ENCODE data around the gene FMC1. TPM values are rescaled to one million over a fixed set of nuclear protein-coding genes. Genes with fewer than 3 reads are reported as not detected.

Gene FMC1
- total RNA-seq (3.4 TPM), polyA plus RNA-seq (10 to 100 TPM; 42.2 to 56.8 (median 56.4) TPM)

- Histone ChIP-seq H3K27me3 (ENCODE audit: control insufficient read depth, insufficient read depth, low read length) (no peaks in the 10 kb centered on the region), H3K36me3 (ENCODE audit: control insufficient read depth, insufficient read depth, low read length) (no peaks in the 10 kb centered on the region), H3K4me3 (ENCODE audit: low read depth, low read length) (peak within 1 kb of the TSS; percentile 94), H3K9me3 (ENCODE audit: control insufficient read depth in 2 of 2, low read length in 2 of 2) (no peaks in the 10 kb centered on the region), H3K27ac (ENCODE audit: insufficient read depth, low read length, poor library complexity, severe bottlenecking) (peak within 1 kb of the TSS; percentile 99), H3K4me1 (ENCODE audit: control insufficient read depth, insufficient read depth, low read length, poor library complexity, severe bottlenecking) (peaks cover 11% of the 10 kb centered on the region)
- Mint-ChIP-seq H3K4me1 (peaks cover 26 to 45% (median 36%) of the 10 kb centered on the region in 4 donors), H3K36me3 (peaks cover 13% of the 10 kb centered on the region), H3K27me3 (peaks cover 17% of the 10 kb centered on the region), H3K27ac (peak within 1 kb of the TSS; percentile 100), H3K4me3 (peak within 1 kb of the TSS; percentile 91 to 97 (median 96)), H3K9me3 (peaks cover 0 to 10% (median 2%) of the 10 kb centered on the region in 7 donors)
- ATAC-seq (ENCODE audit: low read depth in 2 of 2) (peak; percentile 57 to 58), DNase-seq (peak; percentile 76 to 95 (median 87))
Measured at GRCh38 chr7:139341058-139341775, at the start of gene FMC1. FMC1 (plus strand) TSS chr7:139341337; CDS start chr7:139341385, 48 bp downstream.

- Mint-ChIP-seq H3K27ac (peak overlapping the region in 2 of 3 donors; percentile 4 to 8), H3K9me3 (no peaks in the 10 kb centered on the region), H3K27me3 (no peaks in the 10 kb centered on the region), H3K36me3 (peaks cover 26% of the 10 kb centered on the region), H3K4me1 (peaks cover 0 to 6% (median 2%) of the 10 kb centered on the region in 4 donors), H3K4me3 (no peak overlapping the region)
- no peaks in the 10 kb centered on the region for H3K27me3 ChIP-seq (ENCODE audit: control insufficient read depth, insufficient read depth, low read length)
- DNase-seq (no peak), ATAC-seq (ENCODE audit: low read depth in 2 of 2) (no peak)
- no peak overlapping the region for H3K4me3 ChIP-seq (ENCODE audit: low read depth, low read length)
- H3K4me1 ChIP-seq (ENCODE audit: control insufficient read depth, insufficient read depth, low read length, poor library complexity, severe bottlenecking): no peaks in the 10 kb centered on the region
- H3K27ac ChIP-seq (ENCODE audit: insufficient read depth, low read length, poor library complexity, severe bottlenecking): no peak overlapping the region
- peaks cover 3% of the 10 kb centered on the region for H3K36me3 ChIP-seq (ENCODE audit: control insufficient read depth, insufficient read depth, low read length)
- no peaks in the 10 kb centered on the region for H3K9me3 ChIP-seq (ENCODE audit: control insufficient read depth in 2 of 2, low read length in 2 of 2)
Measured at GRCh38 chr7:139292821-139293220, 48.3 kb upstream of the FMC1 start.

GRCh38 chr7:139293534-139293933 is 47.6 kb upstream of the FMC1 start:
- Histone ChIP-seq H3K36me3 (ENCODE audit: control insufficient read depth, insufficient read depth, low read length) (peaks cover 10% of the 10 kb centered on the region), H3K4me1 (ENCODE audit: control insufficient read depth, insufficient read depth, low read length, poor library complexity, severe bottlenecking) (no peaks in the 10 kb centered on the region), H3K27ac (ENCODE audit: insufficient read depth, low read length, poor library complexity, severe bottlenecking) (no peak overlapping the region), H3K9me3 (ENCODE audit: control insufficient read depth in 2 of 2, low read length in 2 of 2) (no peaks in the 10 kb centered on the region), H3K4me3 (ENCODE audit: low read depth, low read length) (no peak overlapping the region), H3K27me3 (ENCODE audit: control insufficient read depth, insufficient read depth, low read length) (no peaks in the 10 kb centered on the region)
- Mint-ChIP-seq H3K36me3 (peaks cover 21% of the 10 kb centered on the region), H3K27me3 (no peaks in the 10 kb centered on the region), H3K4me1 (peaks cover 0 to 5% (median 2%) of the 10 kb centered on the region in 4 donors), H3K27ac (no peak overlapping the region), H3K4me3 (no peak overlapping the region), H3K9me3 (no peaks in the 10 kb centered on the region)
- DNase-seq (no peak), ATAC-seq (ENCODE audit: low read depth in 2 of 2) (no peak)

GRCh38 chr7:139294241-139294640 is 46.9 kb upstream of the FMC1 start:
- H3K27ac ChIP-seq (ENCODE audit: insufficient read depth, low read length, poor library complexity, severe bottlenecking): no peak overlapping the region
- peaks cover 11% of the 10 kb centered on the region for H3K36me3 ChIP-seq (ENCODE audit: control insufficient read depth, insufficient read depth, low read length)
- peaks cover 21% of the 10 kb centered on the region for H3K36me3 Mint-ChIP-seq
- H3K27me3 Mint-ChIP-seq: no peaks in the 10 kb centered on the region
- peak overlapping the region in 1 of 3 donors; percentile 1 for H3K27ac Mint-ChIP-seq
- peaks cover 0 to 5% (median 2%) of the 10 kb centered on the region in 4 donors for H3K4me1 Mint-ChIP-seq
- DNase-seq: no peak
- H3K9me3 ChIP-seq (ENCODE audit: control insufficient read depth in 2 of 2, low read length in 2 of 2): no peaks in the 10 kb centered on the region
- no peak overlapping the region for H3K4me3 ChIP-seq (ENCODE audit: low read depth, low read length)
- H3K4me1 ChIP-seq (ENCODE audit: control insufficient read depth, insufficient read depth, low read length, poor library complexity, severe bottlenecking): no peaks in the 10 kb centered on the region
- no peaks in the 10 kb centered on the region for H3K9me3 Mint-ChIP-seq
- H3K27me3 ChIP-seq (ENCODE audit: control insufficient read depth, insufficient read depth, low read length): no peaks in the 10 kb centered on the region
- ATAC-seq (ENCODE audit: low read depth in 2 of 2): no peak
- H3K4me3 Mint-ChIP-seq: no peak overlapping the region

DNA sequence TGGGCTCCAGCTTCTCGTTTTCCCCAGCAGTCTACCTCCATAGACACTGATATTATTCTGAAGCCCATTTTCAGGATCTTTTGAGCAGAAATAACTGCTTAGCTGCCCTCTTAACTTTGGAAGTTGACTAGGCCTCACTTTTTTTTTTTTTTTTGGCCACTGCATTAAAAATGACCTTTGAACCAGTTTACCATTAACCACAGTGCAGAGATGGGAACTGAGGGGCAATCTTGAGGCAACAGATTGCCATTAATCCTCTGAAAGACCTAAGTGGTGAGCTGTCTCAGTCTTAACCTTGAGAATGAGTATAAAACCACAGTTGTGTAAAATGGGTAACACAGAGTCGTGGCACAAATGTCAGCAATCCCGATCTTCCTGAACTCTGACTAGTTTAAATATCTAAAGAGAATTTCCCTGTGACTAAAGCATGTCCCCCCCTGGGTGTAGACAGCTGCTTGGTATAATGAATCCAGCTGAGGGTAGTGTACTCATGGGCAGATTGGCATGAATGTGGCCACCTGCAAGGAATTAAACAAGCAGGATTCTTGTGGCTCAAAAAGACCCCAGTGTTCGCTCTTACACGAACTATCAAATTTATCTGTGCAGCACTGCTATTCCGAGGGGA is 46.1 kb upstream of the FMC1 start:
- Histone ChIP-seq H3K36me3 (ENCODE audit: control insufficient read depth, insufficient read depth, low read length) (peaks cover 11% of the 10 kb centered on the region), H3K4me3 (ENCODE audit: low read depth, low read length) (no peak overlapping the region), H3K4me1 (ENCODE audit: control insufficient read depth, insufficient read depth, low read length, poor library complexity, severe bottlenecking) (no peaks in the 10 kb centered on the region), H3K27ac (ENCODE audit: insufficient read depth, low read length, poor library complexity, severe bottlenecking) (no peak overlapping the region), H3K9me3 (ENCODE audit: control insufficient read depth in 2 of 2, low read length in 2 of 2) (no peaks in the 10 kb centered on the region), H3K27me3 (ENCODE audit: control insufficient read depth, insufficient read depth, low read length) (no peaks in the 10 kb centered on the region)
- no peak overlapping the region for H3K4me3 Mint-ChIP-seq
- peaks cover 28% of the 10 kb centered on the region for H3K36me3 Mint-ChIP-seq
- no peak for DNase-seq
- H3K27me3 Mint-ChIP-seq: no peaks in the 10 kb centered on the region
- H3K9me3 Mint-ChIP-seq: no peaks in the 10 kb centered on the region
- no peak overlapping the region for H3K27ac Mint-ChIP-seq
- no peak for ATAC-seq (ENCODE audit: low read depth in 2 of 2)
- H3K4me1 Mint-ChIP-seq: peaks cover 0 to 4% (median 2%) of the 10 kb centered on the region in 4 donors

- H3K4me1 Mint-ChIP-seq: peaks cover 0 to 1% (median 0%) of the 10 kb centered on the region in 4 donors
- H3K4me3 Mint-ChIP-seq: no peak overlapping the region
- H3K4me1 ChIP-seq (ENCODE audit: control insufficient read depth, insufficient read depth, low read length, poor library complexity, severe bottlenecking): no peaks in the 10 kb centered on the region
- no peak overlapping the region for H3K27ac ChIP-seq (ENCODE audit: insufficient read depth, low read length, poor library complexity, severe bottlenecking)
- H3K27me3 ChIP-seq (ENCODE audit: control insufficient read depth, insufficient read depth, low read length): no peaks in the 10 kb centered on the region
- H3K9me3 ChIP-seq (ENCODE audit: control insufficient read depth in 2 of 2, low read length in 2 of 2): no peaks in the 10 kb centered on the region
- no peak for DNase-seq
- ATAC-seq (ENCODE audit: low read depth in 2 of 2): no peak
- no peaks in the 10 kb centered on the region for H3K27me3 Mint-ChIP-seq
- H3K36me3 ChIP-seq (ENCODE audit: control insufficient read depth, insufficient read depth, low read length): peaks cover 14% of the 10 kb centered on the region
- H3K9me3 Mint-ChIP-seq: no peaks in the 10 kb centered on the region
- no peak overlapping the region for H3K4me3 ChIP-seq (ENCODE audit: low read depth, low read length)
- H3K36me3 Mint-ChIP-seq: peaks cover 38% of the 10 kb centered on the region
- H3K27ac Mint-ChIP-seq: peak overlapping the region in 1 of 3 donors; percentile 0
Measured at GRCh38 chr7:139297795-139298194, 43.3 kb upstream of the FMC1 start.

GRCh38 chr7:139299296-139299695 is 41.8 kb upstream of the FMC1 start:
- Mint-ChIP-seq H3K4me1 (no peaks in the 10 kb centered on the region), H3K9me3 (no peaks in the 10 kb centered on the region), H3K27ac (no peak overlapping the region), H3K4me3 (no peak overlapping the region), H3K36me3 (peaks cover 37% of the 10 kb centered on the region), H3K27me3 (no peaks in the 10 kb centered on the region)
- H3K4me1 ChIP-seq (ENCODE audit: control insufficient read depth, insufficient read depth, low read length, poor library complexity, severe bottlenecking): no peaks in the 10 kb centered on the region
- no peaks in the 10 kb centered on the region for H3K9me3 ChIP-seq (ENCODE audit: control insufficient read depth in 2 of 2, low read length in 2 of 2)
- DNase-seq: no peak
- H3K4me3 ChIP-seq (ENCODE audit: low read depth, low read length): no peak overlapping the region
- ATAC-seq (ENCODE audit: low read depth in 2 of 2): no peak
- no peaks in the 10 kb centered on the region for H3K27me3 ChIP-seq (ENCODE audit: control insufficient read depth, insufficient read depth, low read length)
- no peak overlapping the region for H3K27ac ChIP-seq (ENCODE audit: insufficient read depth, low read length, poor library complexity, severe bottlenecking)
- H3K36me3 ChIP-seq (ENCODE audit: control insufficient read depth, insufficient read depth, low read length): peaks cover 14% of the 10 kb centered on the region

All from CD4-positive, CD25-positive, alpha-beta regulatory T cell (primary cell).